Naive B cell (primary cell): ENCODE measurements around the gene GOLGA6C. TPM values are rescaled to one million over a fixed set of nuclear protein-coding genes. Genes with fewer than 3 reads are reported as not detected.
"Not testable (repeated sequence)": the region's sequence is repeated elsewhere in the genome, so short reads cannot be mapped to it uniquely, and the experiment has no call there.

Source experiments
- ATAC-seq, 2 donors: fragments of 150-1000 bp; cut with Tn5 transposase; 2 replicates each; pipeline ENCODE4 v1.10.0; 2021; ENCODE audit warnings: low read depth in 2 of 2, mild to moderate bottlenecking in 2 of 2, moderate library complexity in 2 of 2
- DNase-seq: peaks from one replicate; pipeline ENCODE4 v3.0.0; 2022
- H3K27ac Mint-ChIP-seq, 6 donors: one replicate each; pipeline ENCODE4 v1.8.0; 2020 to 2022; ENCODE audit warnings: mild to moderate bottlenecking in 6 of 6, mixed read lengths in 6 of 6, moderate library complexity in 5 of 6, inconsistent platforms in 2 of 6
- H3K27me3 Mint-ChIP-seq, 3 donors: one replicate each; pipeline ENCODE4 v1.8.0; 2021 to 2022; ENCODE audit warnings: mixed read lengths in 3 of 3, mild to moderate bottlenecking in 1 of 3
- H3K36me3 Mint-ChIP-seq, 2 donors: one replicate each; pipeline ENCODE4 v1.8.0; 2020 to 2022; ENCODE audit warnings: mixed read lengths in 2 of 2, inconsistent platforms in 1 of 2, mild to moderate bottlenecking in 1 of 2
- H3K4me1 Mint-ChIP-seq, 3 donors: one replicate each; pipeline ENCODE4 v1.8.0; 2020 to 2022; ENCODE audit warnings: mixed read lengths in 3 of 3, inconsistent platforms in 1 of 3, mild to moderate bottlenecking in 1 of 3, moderate library complexity in 1 of 3
- H3K4me3 Mint-ChIP-seq, 8 donors: one replicate each; pipeline ENCODE4 v1.8.0; 2020 to 2022; ENCODE audit warnings: mild to moderate bottlenecking in 8 of 8, mixed read lengths in 8 of 8, moderate library complexity in 8 of 8, inconsistent platforms in 2 of 8
- H3K9me3 Mint-ChIP-seq, 7 donors: one replicate each; pipeline ENCODE4 v1.8.0; 2020 to 2022; ENCODE audit warnings: mixed read lengths in 7 of 7, mild to moderate bottlenecking in 5 of 7, inconsistent platforms in 2 of 7, moderate library complexity in 1 of 7
- polyA plus RNA-seq, 6 donors: library from polyadenylated mRNA; unstranded; fragments of 300-500 nt; fragmentation: Illumina TruSeq; gene quantifications; one replicate each; pipeline ENCODE4 v1.2.3, GENCODE V29; 2021; ENCODE audit warnings: low read depth in 6 of 6

GOLGA6C gene
- polyA plus RNA-seq = under 1 TPM in 1 of 6 donors, not detected in 5; 0.16 TPM

- ATAC-seq, H3K27me3 Mint-ChIP-seq, H3K4me1 Mint-ChIP-seq, H3K9me3 Mint-ChIP-seq, H3K27ac Mint-ChIP-seq, DNase-seq, H3K36me3 Mint-ChIP-seq, H3K4me3 Mint-ChIP-seq: not testable (repeated sequence)
Measured at GRCh38 chr15:75258034-75258433, at the start of gene GOLGA6C. TSS of gene GOLGA6C (plus strand) at chr15:75258334. CDS start at chr15:75258599, 265 bp downstream.

GRCh38 chr15:75208501-75209288 lies 49.4 kb upstream of the GOLGA6C start:
- Mint-ChIP-seq H3K9me3 (no peaks in the 10 kb centered on the region), H3K27ac (peak overlapping the region in 1 of 6 donors; percentile 30), H3K27me3 (no peaks in the 10 kb centered on the region), H3K4me1 (peaks cover 16 to 25% (median 17%) of the 10 kb centered on the region in 3 donors), H3K36me3 (peaks cover 0 to 15% of the 10 kb centered on the region in 2 donors), H3K4me3 (no peak overlapping the region)
- ATAC-seq = no peak
- no peak for DNase-seq

- Mint-ChIP-seq H3K27ac (peak overlapping the region in 1 of 6 donors; percentile 1), H3K27me3 (no peaks in the 10 kb centered on the region), H3K4me1 (peaks cover 11 to 19% (median 16%) of the 10 kb centered on the region in 3 donors), H3K4me3 (no peak overlapping the region), H3K9me3 (no peaks in the 10 kb centered on the region), H3K36me3 (peaks cover 0 to 15% of the 10 kb centered on the region in 2 donors)
- ATAC-seq = no peak
- DNase-seq = no peak
Measured at GRCh38 chr15:75209289-75209676, 48.9 kb upstream of the GOLGA6C start.

GRCh38 chr15:75210811-75211230 lies 47.3 kb upstream of the GOLGA6C start:
- Mint-ChIP-seq H3K36me3 (peaks cover 0 to 15% of the 10 kb centered on the region in 2 donors), H3K9me3 (no peaks in the 10 kb centered on the region), H3K4me3 (no peak overlapping the region), H3K4me1 (peaks cover 0 to 10% (median 9%) of the 10 kb centered on the region in 3 donors), H3K27ac (no peak overlapping the region), H3K27me3 (no peaks in the 10 kb centered on the region)
- DNase-seq (no peak), ATAC-seq (no peak)

GRCh38 chr15:75211436-75212199 lies 46.5 kb upstream of the GOLGA6C start:
- Mint-ChIP-seq H3K36me3 (peaks cover 0 to 15% of the 10 kb centered on the region in 2 donors), H3K4me3 (no peak overlapping the region), H3K9me3 (no peaks in the 10 kb centered on the region), H3K4me1 (peaks cover 0 to 10% (median 9%) of the 10 kb centered on the region in 3 donors), H3K27ac (no peak overlapping the region), H3K27me3 (no peaks in the 10 kb centered on the region)
- DNase-seq = no peak
- ATAC-seq = no peak

- no peaks in the 10 kb centered on the region for H3K9me3 Mint-ChIP-seq
- H3K36me3 Mint-ChIP-seq = peaks cover 0 to 15% of the 10 kb centered on the region in 2 donors
- no peak overlapping the region for H3K4me3 Mint-ChIP-seq
- DNase-seq (no peak), ATAC-seq (no peak)
- peaks cover 0 to 10% (median 9%) of the 10 kb centered on the region in 3 donors for H3K4me1 Mint-ChIP-seq
- H3K27ac Mint-ChIP-seq = no peak overlapping the region
- H3K27me3 Mint-ChIP-seq = no peaks in the 10 kb centered on the region
Measured at GRCh38 chr15:75212200-75212858, 45.8 kb upstream of the GOLGA6C start.

- no peaks in the 10 kb centered on the region for H3K27me3 Mint-ChIP-seq
- no peak overlapping the region for H3K4me3 Mint-ChIP-seq
- ATAC-seq = no peak
- peak overlapping the region in 1 of 6 donors; percentile 30 for H3K27ac Mint-ChIP-seq
- peaks cover 0 to 15% of the 10 kb centered on the region in 2 donors for H3K36me3 Mint-ChIP-seq
- no peak for DNase-seq
- H3K4me1 Mint-ChIP-seq = peaks cover 0 to 13% (median 11%) of the 10 kb centered on the region in 3 donors
- H3K9me3 Mint-ChIP-seq = no peaks in the 10 kb centered on the region
Measured at GRCh38 chr15:75213212-75213767, 44.8 kb upstream of the GOLGA6C start.

GRCh38 chr15:75213768-75214221 lies 44.3 kb upstream of the GOLGA6C start:
- Mint-ChIP-seq H3K4me3 (no peak overlapping the region), H3K27ac (peak overlapping the region in 2 of 6 donors; percentile 38 to 53), H3K36me3 (peaks cover 0 to 11% of the 10 kb centered on the region in 2 donors), H3K4me1 (peaks cover 0 to 15% (median 12%) of the 10 kb centered on the region in 3 donors), H3K9me3 (no peaks in the 10 kb centered on the region), H3K27me3 (no peaks in the 10 kb centered on the region)
- ATAC-seq (no peak), DNase-seq (no peak)

- no peak for ATAC-seq
- DNase-seq = no peak
- H3K36me3 Mint-ChIP-seq = peaks cover 0 to 4% of the 10 kb centered on the region in 2 donors
- H3K4me3 Mint-ChIP-seq = no peak overlapping the region
- H3K4me1 Mint-ChIP-seq = peaks cover 5 to 13% (median 10%) of the 10 kb centered on the region in 3 donors
- H3K27me3 Mint-ChIP-seq = no peaks in the 10 kb centered on the region
- no peaks in the 10 kb centered on the region for H3K9me3 Mint-ChIP-seq
- H3K27ac Mint-ChIP-seq = no peak overlapping the region
Measured at GRCh38 chr15:75214293-75215096, 43.6 kb upstream of the GOLGA6C start.

GRCh38 chr15:75215107-75216004 lies 42.8 kb upstream of the GOLGA6C start:
- Mint-ChIP-seq H3K4me1 (peaks cover 11 to 18% (median 14%) of the 10 kb centered on the region in 3 donors), H3K4me3 (no peak overlapping the region), H3K27ac (peak overlapping the region in 3 of 6 donors; percentile 33 to 77 (median 73)), H3K9me3 (no peaks in the 10 kb centered on the region), H3K27me3 (no peaks in the 10 kb centered on the region), H3K36me3 (no peaks in the 10 kb centered on the region)
- no peak for ATAC-seq
- DNase-seq = no peak

- ATAC-seq = no peak
- Mint-ChIP-seq H3K36me3 (no peaks in the 10 kb centered on the region), H3K27me3 (no peaks in the 10 kb centered on the region), H3K9me3 (no peaks in the 10 kb centered on the region), H3K4me3 (no peak overlapping the region), H3K4me1 (peaks cover 11 to 19% (median 14%) of the 10 kb centered on the region in 3 donors), H3K27ac (no peak overlapping the region)
- no peak for DNase-seq
Measured at GRCh38 chr15:75217012-75217411, 41.1 kb upstream of the GOLGA6C start.
